Measurements from ENCODE around the gene ABCC1. TPM values are rescaled to one million over a fixed set of nuclear protein-coding genes. Genes with fewer than 3 reads are reported as not detected.
A peak's percentile ranks its signal among the peaks of the same experiment; 100 is the strongest.

The ABCC1 gene
- total RNA-seq, 1 donor from 2014 or later = 49.8 TPM

DNA sequence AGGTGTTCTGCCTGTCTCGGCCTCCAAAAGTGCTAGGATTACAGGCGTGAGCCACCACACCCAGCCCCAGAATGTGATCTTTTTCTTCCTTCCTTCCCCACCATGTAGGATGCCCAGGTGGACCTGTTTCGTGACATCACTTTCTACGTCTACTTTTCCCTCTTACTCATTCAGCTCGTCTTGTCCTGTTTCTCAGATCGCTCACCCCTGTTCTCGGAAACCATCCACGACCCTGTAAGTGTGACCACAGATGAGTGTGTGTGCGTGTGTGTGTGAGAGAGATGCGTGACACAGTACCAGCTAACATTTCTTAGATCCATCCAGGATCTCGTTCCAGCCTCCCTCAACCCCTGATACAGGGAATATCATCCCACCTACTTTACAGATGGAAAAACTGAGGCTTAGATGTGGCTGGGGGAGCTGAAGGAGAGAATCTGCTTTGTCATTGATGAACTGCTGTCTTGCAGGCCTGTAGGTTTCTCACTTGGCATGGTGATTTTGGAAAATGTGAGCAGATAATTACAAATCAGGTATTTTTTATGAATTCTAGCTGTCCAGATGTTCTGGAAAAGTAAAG is 67.1 kb downstream of the ABCC1 start:
- no peak for ATAC-seq (ENCODE audit: low read depth)
- DNase-seq = no peak
- Mint-ChIP-seq H3K9me3 (no peaks in the 10 kb centered on the region), H3K4me1 (peaks cover 16% of the 10 kb centered on the region), H3K27me3 (no peaks in the 10 kb centered on the region), H3K36me3 (ENCODE audit: low read depth) (peaks cover 84% of the 10 kb centered on the region), H3K27ac (no peak overlapping the region), H3K4me3 (no peak overlapping the region)
- no peak for TF ChIP-seq CTCF (IDR thresholded peaks at IDR 0.05)
- intact Hi-C loops (cut with micrococcal nuclease) = no loop called here
- ChIA-PET POLR2A (interaction anchor here (1.0 kb wide), 1 partner anchor 9 kb away, joined by 4 read pairs; no protein-coding TSS in a partner anchor), CTCF (no interaction called here)

DNA sequence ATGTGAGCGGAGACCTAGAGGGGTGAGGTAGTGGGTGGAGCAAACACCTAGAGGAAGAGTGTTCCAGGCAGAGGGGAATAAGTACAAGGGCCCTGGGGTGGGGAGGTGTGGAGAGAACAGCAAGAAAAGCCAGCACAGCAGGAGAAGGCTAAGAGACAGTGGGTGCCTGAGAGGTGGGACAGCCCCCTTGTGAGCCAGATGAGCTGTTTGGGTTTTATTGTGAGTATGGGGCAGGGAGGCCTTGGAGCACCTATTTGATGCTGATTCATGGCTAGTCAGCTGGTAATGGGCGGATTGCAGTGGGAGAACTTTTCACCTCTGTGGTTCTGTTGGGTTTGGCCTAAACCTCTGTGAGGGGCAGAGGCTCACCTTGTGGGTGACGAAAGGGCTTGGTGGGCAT is 68.4 kb downstream of the ABCC1 start:
- H3K27ac Mint-ChIP-seq = peak overlapping the region; percentile 37
- no peaks in the 10 kb centered on the region for H3K9me3 Mint-ChIP-seq
- DNase-seq (no peak), ATAC-seq (ENCODE audit: low read depth) (no peak)
- POLR2A ChIA-PET = no interaction called here
- no peaks in the 10 kb centered on the region for H3K27me3 Mint-ChIP-seq
- peaks cover 79% of the 10 kb centered on the region for H3K36me3 Mint-ChIP-seq (ENCODE audit: low read depth)
- H3K4me1 Mint-ChIP-seq = peaks cover 28% of the 10 kb centered on the region
- CTCF ChIA-PET = no interaction called here
- H3K4me3 Mint-ChIP-seq = no peak overlapping the region
- intact Hi-C loops (cut with micrococcal nuclease) = no loop called here
- TF ChIP-seq CTCF (IDR thresholded peaks at IDR 0.05) = no peak

DNA sequence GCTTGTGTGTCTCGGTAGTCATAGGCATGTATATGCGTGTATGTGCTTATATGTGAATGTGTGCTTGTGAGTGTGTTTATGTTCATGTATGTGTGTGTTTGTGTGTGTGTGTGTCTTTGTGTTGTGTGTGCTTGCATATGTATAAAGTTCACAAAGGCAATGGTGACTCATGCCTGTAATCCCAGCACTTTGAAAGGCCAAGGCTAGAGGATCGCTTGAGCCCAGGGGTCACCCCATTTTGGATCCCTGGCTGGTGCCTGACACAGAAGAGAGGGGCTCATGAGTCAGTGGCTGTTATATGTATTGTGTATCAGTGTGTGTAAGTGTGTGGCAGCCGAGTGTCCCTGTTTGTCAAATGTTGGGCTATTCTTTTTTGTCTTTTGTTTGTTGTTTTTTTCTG is 69.3 kb downstream of the ABCC1 start:
- H3K27me3 Mint-ChIP-seq = no peaks in the 10 kb centered on the region
- intact Hi-C loops (cut with micrococcal nuclease) = no loop called here
- no peak for TF ChIP-seq CTCF (IDR thresholded peaks at IDR 0.05)

DNA sequence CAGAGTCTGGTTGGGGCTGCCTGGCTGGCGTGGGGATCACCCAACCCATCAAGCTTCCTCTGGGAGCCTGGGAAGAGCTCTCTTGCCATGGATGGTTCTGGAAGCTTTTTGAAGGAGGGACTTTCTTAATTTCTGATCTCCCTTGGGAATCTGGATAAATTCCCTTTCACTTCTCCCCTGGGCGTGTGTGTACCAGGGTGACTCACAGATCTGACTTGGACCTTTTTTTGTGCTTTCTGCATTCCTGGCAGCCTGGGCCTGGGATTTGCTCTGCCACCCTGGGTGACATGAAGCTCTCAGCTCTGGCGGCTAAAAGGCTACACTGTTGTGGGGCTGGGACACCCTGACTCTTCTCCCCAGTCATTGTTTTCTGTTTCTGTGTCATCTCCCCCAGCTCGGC is 70.1 kb downstream of the ABCC1 start:
- no peak for DNase-seq
- Mint-ChIP-seq H3K9me3 (no peaks in the 10 kb centered on the region), H3K27me3 (no peaks in the 10 kb centered on the region), H3K4me1 (peaks cover 38% of the 10 kb centered on the region), H3K36me3 (ENCODE audit: low read depth) (peaks cover 72% of the 10 kb centered on the region), H3K4me3 (no peak overlapping the region), H3K27ac (no peak overlapping the region)
- POLR2A ChIA-PET = no interaction called here
- ATAC-seq (ENCODE audit: low read depth) = no peak
- intact Hi-C loops (cut with micrococcal nuclease) = no loop called here
- no peak for TF ChIP-seq CTCF (IDR thresholded peaks at IDR 0.05)
- CTCF ChIA-PET = no interaction called here

More for the DNA sequence above, 69.3 kb downstream of the ABCC1 start:
- Mint-ChIP-seq H3K27ac (no peak overlapping the region), H3K4me3 (no peak overlapping the region), H3K36me3 (ENCODE audit: low read depth) (peaks cover 74% of the 10 kb centered on the region), H3K9me3 (no peaks in the 10 kb centered on the region), H3K4me1 (peaks cover 34% of the 10 kb centered on the region)
- no peak for DNase-seq
- ChIA-PET CTCF (no interaction called here), POLR2A (no interaction called here)
- ATAC-seq (ENCODE audit: low read depth) = no peak

DNA sequence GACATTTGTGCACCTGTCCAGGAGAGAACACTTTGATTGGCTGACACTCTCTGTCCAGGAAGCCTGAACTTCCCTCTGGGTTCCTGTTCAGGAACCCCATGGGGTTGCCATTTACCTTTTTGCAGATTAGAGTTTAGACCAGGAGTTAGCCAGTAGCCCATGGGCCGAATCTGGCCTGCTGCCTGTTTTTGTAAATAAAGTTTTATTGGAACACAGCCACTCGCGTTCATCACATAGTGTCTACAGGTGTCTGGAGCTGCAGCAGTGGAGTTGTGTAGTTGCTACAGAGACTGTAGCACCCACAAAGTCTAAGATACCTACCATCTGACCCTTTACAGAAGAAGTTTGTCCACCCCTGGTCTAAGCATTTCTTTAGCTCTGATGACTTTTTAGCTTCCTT is 70.9 kb downstream of the ABCC1 start:
- Mint-ChIP-seq H3K27me3 (no peaks in the 10 kb centered on the region), H3K27ac (no peak overlapping the region), H3K4me3 (no peak overlapping the region), H3K9me3 (no peaks in the 10 kb centered on the region), H3K36me3 (ENCODE audit: low read depth) (peaks cover 69% of the 10 kb centered on the region), H3K4me1 (peaks cover 46% of the 10 kb centered on the region)
- POLR2A ChIA-PET = no interaction called here
- intact Hi-C loops (cut with micrococcal nuclease) = no loop called here
- CTCF ChIA-PET = no interaction called here
- TF ChIP-seq CTCF (IDR thresholded peaks at IDR 0.05) = no peak
- ATAC-seq (ENCODE audit: low read depth) (no peak), DNase-seq (no peak)

All from activated B cell treated with CpG ODN at 0.5 μM for 24 hours (primary cell).